GM19238 (cell line): ENCODE data around the gene PITPNM3.

Experiments
- DNase-seq: peaks from one replicate; pipeline ENCODE4 v3.0.0; 2011; ENCODE audit warnings: low spot score; ENCODE audit not compliant: insufficient read length

PITPNM3 gene

GRCh38 chr17:6551869-6552531 is 4.4 kb downstream of the PITPNM3 start:
- DNase-seq: no peak

GRCh38 chr17:6551356-6551755 is 5.0 kb downstream of the PITPNM3 start:
- DNase-seq: no peak

- DNase-seq: no peak
Measured at GRCh38 chr17:6549384-6550036, 6.8 kb downstream of the PITPNM3 start.

- DNase-seq: peak; percentile 75
Measured at GRCh38 chr17:6548578-6549330, 7.6 kb downstream of the PITPNM3 start.

GRCh38 chr17:6548034-6548433 is 8.3 kb downstream of the PITPNM3 start:
- no peak for DNase-seq

- no peak for DNase-seq
Measured at GRCh38 chr17:6547336-6547735, 9.0 kb downstream of the PITPNM3 start.

- DNase-seq: no peak
Measured at GRCh38 chr17:6546069-6546718, 10.2 kb downstream of the PITPNM3 start.

- no peak for DNase-seq
Measured at GRCh38 chr17:6545291-6545690, 11.1 kb downstream of the PITPNM3 start.

GRCh38 chr17:6544011-6544370 is 12.4 kb downstream of the PITPNM3 start:
- DNase-seq: no peak

GRCh38 chr17:6543079-6544010 is 13.0 kb downstream of the PITPNM3 start:
- DNase-seq: no peak

GRCh38 chr17:6542577-6542976 is 13.8 kb downstream of the PITPNM3 start:
- no peak for DNase-seq

GRCh38 chr17:6541886-6542285 is 14.5 kb downstream of the PITPNM3 start:
- DNase-seq: no peak

- DNase-seq: no peak
Measured at GRCh38 chr17:6539871-6540270, 16.5 kb downstream of the PITPNM3 start.

- no peak for DNase-seq
Measured at GRCh38 chr17:6536566-6537065, 19.7 kb downstream of the PITPNM3 start.

GRCh38 chr17:6536053-6536452 is 20.3 kb downstream of the PITPNM3 start:
- no peak for DNase-seq

GRCh38 chr17:6534846-6535514 is 21.4 kb downstream of the PITPNM3 start:
- no peak for DNase-seq

- DNase-seq: no peak
Measured at GRCh38 chr17:6532441-6532885, 23.9 kb downstream of the PITPNM3 start.

GRCh38 chr17:6531575-6531974 is 24.8 kb downstream of the PITPNM3 start:
- no peak for DNase-seq

- no peak for DNase-seq
Measured at GRCh38 chr17:6530324-6530920, 25.9 kb downstream of the PITPNM3 start.

- DNase-seq: no peak
Measured at GRCh38 chr17:6528557-6528956, 27.8 kb downstream of the PITPNM3 start.
